K562 (cell line): Measurements from ENCODE around the gene ROMO1. TPM values are rescaled to one million over a fixed set of nuclear protein-coding genes. Genes with fewer than 3 reads are reported as not detected.
"Not testable (repeated sequence)": the region's sequence is repeated elsewhere in the genome, so short reads cannot be mapped to it uniquely, and the experiment has no call there.

Experiments
- ATAC-seq: fragments of 200-7000 bp; cut with Tn5 transposase; 3 replicates; pipeline ENCODE4 v1.9.1; 2020; ENCODE audit warnings: moderate library complexity
- BruUV-seq: library from RNA; stranded (reverse); fragments of 400-500 nt; replicated peaks from 2 replicates; lab custom pipeline; 2021; lab: Mats Ljungman, UMichigan
- CTCF ChIA-PET: fragments of 300-600 bp; formaldehyde crosslinking; extraction: SDS; loops from one replicate; lab custom pipeline; 2021; ENCODE audit warnings: low intra/inter-chr PET ratio; lab: Yijun Ruan, JAX
- POLR2A ChIA-PET: fragments of 300-600, 350-650 bp; sonication (Branson Sonifier 250); formaldehyde crosslinking; extraction: SDS; loops from one replicate; lab custom pipeline; 2021; ENCODE audit warnings: antibody characterized with exemption, inconsistent platforms; lab: Yijun Ruan, JAX
- DNase-seq, 4 experiments: peaks; one replicate each; pipeline versions ENCODE4 v3.0.0 to v3.0.0-alpha.2; 2011 to 2018; ENCODE audit warnings: low spot score in 3 of 4, mixed read lengths in 3 of 4; ENCODE audit errors: extremely low read depth in 1 of 4
- FAIRE-seq: peaks from 2 replicates; lab custom pipeline; 2011; peaks lifted over from hg19 to GRCh38; lab: Jason Lieb, UNC
- H2AFZ ChIP-seq: 2 replicates; pipeline ENCODE4 v1.6.0; 2011; ENCODE audit warnings: low read depth, low read length, control low read depth, inconsistent platforms
- H3K27ac ChIP-seq: fragments of 200-600 bp; 3 replicates; pipeline ENCODE4 v1.8.0; 2011; ENCODE audit warnings: low read depth, mild to moderate bottlenecking, control low read depth, inconsistent platforms, low read length, moderate library complexity, mixed read lengths; ENCODE audit errors: extremely low read depth
- H3K27me3 ChIP-seq, 2 experiments: fragments of 300-600 bp in 1 of 2; 2 replicates in 1 of 2; 3 replicates in 1 of 2; pipeline versions ENCODE4 v1.6.0 to v1.8.0; 2011; ENCODE audit warnings: inconsistent platforms in 2 of 2, low read length in 2 of 2, mild to moderate bottlenecking in 1 of 2, mixed read lengths in 1 of 2, moderate library complexity in 1 of 2; ENCODE audit not compliant: control insufficient read depth in 2 of 2, insufficient read depth in 2 of 2
- H3K36me3 ChIP-seq: fragments of 300-600 bp; 3 replicates; pipeline ENCODE4 v1.8.0; 2011; ENCODE audit warnings: mild to moderate bottlenecking, low read length, inconsistent platforms; ENCODE audit not compliant: control insufficient read depth, insufficient read depth
- H3K4me1 ChIP-seq, 2 experiments: fragments of 200-600 bp in 1 of 2; replicated peaks in 1 of 2; 2 replicates in 1 of 2; 3 replicates in 1 of 2; pipeline versions ENCODE4 v1.5.1 to v1.8.0; 2011; ENCODE audit warnings: inconsistent platforms in 2 of 2, low read length in 2 of 2, mild to moderate bottlenecking in 1 of 2, mixed read lengths in 1 of 2, moderate library complexity in 1 of 2; ENCODE audit not compliant: control insufficient read depth in 2 of 2, insufficient read depth in 2 of 2
- H3K4me2 ChIP-seq: 2 replicates; pipeline ENCODE4 v1.6.1; 2011; ENCODE audit warnings: low read length, control low read depth, inconsistent platforms, mixed read lengths; ENCODE audit not compliant: insufficient read depth
- H3K4me3 ChIP-seq: fragments of 200-600 bp; sonication (generic), shearing (Covaris generic); 2 replicates; pipeline ENCODE4 v1.5.1; 2016; ENCODE audit warnings: control low read depth, inconsistent platforms
- H3K79me2 ChIP-seq: fragments of 200-600 bp; 3 replicates; pipeline ENCODE4 v1.8.0; 2011; ENCODE audit warnings: low read length, inconsistent platforms; ENCODE audit not compliant: control insufficient read depth, insufficient read depth
- H3K9ac ChIP-seq, 2 experiments: 2 replicates each; pipeline versions ENCODE4 v1.6.0 to v1.6.1; 2011; ENCODE audit warnings: low read depth in 2 of 2, low read length in 2 of 2, control low read depth in 1 of 2, inconsistent platforms in 1 of 2, mild to moderate bottlenecking in 1 of 2, mixed read lengths in 1 of 2; ENCODE audit not compliant: insufficient read depth in 1 of 2
- H3K9me1 ChIP-seq: one replicate; pipeline ENCODE4 v1.6.0; 2011; ENCODE audit warnings: inconsistent platforms, mild to moderate bottlenecking, low read length, moderate library complexity; ENCODE audit not compliant: control insufficient read depth, insufficient read depth
- H3K9me3 ChIP-seq: replicated peaks from 2 replicates; pipeline ENCODE4 v1.5.1; 2011; ENCODE audit warnings: low read depth, low read length, inconsistent platforms; ENCODE audit not compliant: control insufficient read depth, insufficient read depth
- H4K20me1 ChIP-seq: replicated peaks from 2 replicates; pipeline ENCODE4 v1.6.1; 2011; ENCODE audit warnings: low read length, inconsistent platforms, mixed read lengths; ENCODE audit not compliant: control insufficient read depth, insufficient read depth
- CTCF ChIP-seq, 3 experiments: IDR thresholded peaks in 2 of 3; conservative IDR thresholded peaks in 1 of 3; 2 replicates each; pipeline ENCODE4 v1.5.1; 2011 to 2012; ENCODE audit warnings: low read length in 3 of 3, mild to moderate bottlenecking in 3 of 3, control low read depth in 2 of 3, improper control_type of control experiment in 1 of 3, inconsistent platforms in 1 of 3, low read depth in 1 of 3, mixed read lengths in 1 of 3, moderate library complexity in 1 of 3; ENCODE audit not compliant: insufficient read depth in 2 of 3
- RAD21 ChIP-seq, 2 experiments: fragments of 250-450 bp in 1 of 2; fragments of 450-650 bp in 1 of 2; sonication (Bioruptor Pico) in 1 of 2; formaldehyde crosslinking in 1 of 2; IDR thresholded peaks in 1 of 2; conservative IDR thresholded peaks in 1 of 2; 2 replicates each; pipeline versions ENCODE4 v1.4.0 to v1.8.0; 2020 to 2022; ENCODE audit warnings: mild to moderate bottlenecking in 2 of 2, moderate library complexity in 1 of 2
- REST ChIP-seq, 2 experiments: fragments of 450-650 bp; formaldehyde crosslinking in 1 of 2; IDR thresholded peaks; 2 replicates each; pipeline versions ENCODE4 v1.4.0 to v1.6.1; 2014 to 2020; ENCODE audit warnings: mild to moderate bottlenecking in 2 of 2, borderline replicate concordance in 1 of 2, low read depth in 1 of 2
- SMC3 ChIP-seq: conservative IDR thresholded peaks from 2 replicates; pipeline ENCODE4 v1.6.1; 2011; ENCODE audit warnings: low read depth, low read length, improper control_type of control experiment; ENCODE audit not compliant: insufficient read depth
- ZBTB33 ChIP-seq: sonication (generic); formaldehyde crosslinking; IDR thresholded peaks from 2 replicates; pipeline ENCODE4 v1.8.1; 2023; ENCODE audit warnings: mild to moderate bottlenecking, missing genetic modification reagents
- WGBS: fragments of 100-300 bp; shearing (Covaris generic); methylation state at CpG from one replicate; pipeline ENCODE4 v1.1.6; 2016; ENCODE audit warnings: low coverage, mixed read lengths; ENCODE audit not compliant: insufficient coverage; ENCODE audit errors: missing lambda C conversion rate; 5-methylcytosine and 5-hydroxymethylcytosine counted together
- in situ Hi-C: fragments of 300-500 bp; cut with MboI; formaldehyde crosslinking; loops from 4 replicates; pipeline ENCODE4 v1.15.0; 2018; ENCODE audit warnings: inconsistent platforms, mixed read lengths
- intact Hi-C: fragments of 100-400 bp; cut with micrococcal nuclease; formaldehyde crosslinking; loops from 2 replicates; pipeline ENCODE4 v1.14.2; 2022
- polyA plus RNA-seq, 8 experiments: library from polyadenylated mRNA; depleted of rRNA in 4 of 8; stranded (reverse) in 5 of 8; unstranded in 3 of 8; fragments of >200 nt; fragmentation: Nextera tagmentation in 2 of 8; fragmentation: Illumina TruSeq in 1 of 8; extraction: Ambion mirVana in 2 of 8; extraction: Trizol in 1 of 8; gene quantifications; 2 replicates each; pipeline versions ENCODE4 v1.2.1 to v1.2.3, GENCODE V29; 2011 to 2014; ENCODE audit warnings: inconsistent platforms in 1 of 8, missing spikeins in 1 of 8
- total RNA-seq, 7 experiments: library from RNA; depleted of rRNA in 6 of 7; stranded (reverse); fragments of >200 nt in 6 of 7; fragmentation: Illumina TruSeq in 2 of 7; extraction: Trizol in 2 of 7; gene quantifications; 2 replicates each; pipeline versions ENCODE4 v1.2.1 to v1.2.3, GENCODE V29; 2011 to 2021; ENCODE audit warnings: low replicate concordance in 1 of 7

Gene ROMO1
- total and polyA plus RNA-seq, 9 of the 15 experiments (the other 6 are each of a cell fraction or from before 2014, with no cell fraction given): 31.8 to 741 (median 226) TPM

GRCh38 chr20:35686872-35687271 lies 12.3 kb upstream of the ROMO1 start:
- H3K27me3 ChIP-seq; H2AFZ ChIP-seq; H3K9me3 ChIP-seq; H3K9me1 ChIP-seq; ATAC-seq; H3K4me2 ChIP-seq; H3K9ac ChIP-seq; intact Hi-C loops; FAIRE-seq; H4K20me1 ChIP-seq; H3K4me3 ChIP-seq; H3K27ac ChIP-seq; H3K79me2 ChIP-seq; H3K4me1 ChIP-seq; in situ Hi-C loops; BruUV-seq; CTCF ChIA-PET; TF ChIP-seq REST (CRISPR knock-in tag; IDR thresholded peaks at IDR 0.05; ENCODE audit: low read depth): not testable (repeated sequence)
- peak in 1 of 4 experiments; percentile 45 for DNase-seq
- WGBS: 68% methylated on average over 11 of the region's 11 CpGs
- POLR2A ChIA-PET: interaction anchor here (0.6 to 1.8 kb wide), 5 partner anchors 14 to 362 kb away, joined by 3 to 5 read pairs (median 3); partner anchors contain the start of gene SCAND1
- peaks cover 47% of the 10 kb centered on the region for H3K36me3 ChIP-seq
- peak in 1 of 2 experiments; percentile 69; a peak in 2 of 4 replicates for TF ChIP-seq RAD21 (CRISPR knock-in tag; conservative IDR thresholded peaks at IDR 0.05 in 1 of 2, IDR thresholded peaks at IDR 0.05 in 1 of 2)
- 0 out of 2 replicates have a peak, but pooled peaks have one; percentile 23 for TF ChIP-seq SMC3
- peak; percentile 35 to 51 (median 46); a peak in 5 of 6 replicates for TF ChIP-seq CTCF (IDR thresholded peaks at IDR 0.05 in 2 of 3, conservative IDR thresholded peaks at IDR 0.05 in 1 of 3; ENCODE audit: insufficient read depth in 2 of 3, low read depth in 1 of 3, low read length in 3 of 3)
- TF ChIP-seq ZBTB33 (CRISPR knock-in tag): peak; percentile 100
- TF ChIP-seq REST (IDR thresholded peaks at IDR 0.05; ENCODE audit: borderline replicate concordance): peak; percentile 42; the same call in 1 of the 2 replicates
